Measurements from ENCODE around the gene LNPEP.

Gene LNPEP

DNA sequence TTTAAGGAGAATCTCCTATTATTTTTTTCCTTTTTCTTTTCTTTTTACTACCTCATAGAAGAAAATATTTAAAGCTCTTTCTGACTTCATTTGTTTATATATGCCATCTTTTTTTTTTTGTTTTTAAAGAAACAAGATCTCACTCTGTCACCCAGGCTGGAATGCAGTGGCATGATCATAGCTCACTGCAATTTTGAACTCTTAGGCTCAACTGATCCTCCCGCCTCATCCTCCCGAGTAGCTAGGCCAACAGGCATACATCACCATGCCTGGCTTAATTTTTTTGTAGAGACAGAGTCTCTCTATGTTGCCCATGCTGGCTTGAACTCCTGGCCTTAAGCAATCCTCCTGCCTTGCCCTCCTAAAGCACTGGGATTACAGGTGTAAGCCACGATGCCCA is 59.5 kb downstream of the LNPEP start:
- Histone ChIP-seq H3K9ac (ENCODE audit: low read length) (no peak overlapping the region), H3K27ac (ENCODE audit: low read depth, low read length) (no peak overlapping the region), H3K4me3 (ENCODE audit: low read length) (no peak overlapping the region), H3K27me3 (ENCODE audit: control insufficient read depth, insufficient read depth, low read length) (no peaks in the 10 kb centered on the region), H3K4me1 (ENCODE audit: control insufficient read depth, insufficient read depth, low read length) (no peaks in the 10 kb centered on the region), H3K36me3 (ENCODE audit: control insufficient read depth, insufficient read depth, low read length) (peaks cover 15% of the 10 kb centered on the region)

DNA sequence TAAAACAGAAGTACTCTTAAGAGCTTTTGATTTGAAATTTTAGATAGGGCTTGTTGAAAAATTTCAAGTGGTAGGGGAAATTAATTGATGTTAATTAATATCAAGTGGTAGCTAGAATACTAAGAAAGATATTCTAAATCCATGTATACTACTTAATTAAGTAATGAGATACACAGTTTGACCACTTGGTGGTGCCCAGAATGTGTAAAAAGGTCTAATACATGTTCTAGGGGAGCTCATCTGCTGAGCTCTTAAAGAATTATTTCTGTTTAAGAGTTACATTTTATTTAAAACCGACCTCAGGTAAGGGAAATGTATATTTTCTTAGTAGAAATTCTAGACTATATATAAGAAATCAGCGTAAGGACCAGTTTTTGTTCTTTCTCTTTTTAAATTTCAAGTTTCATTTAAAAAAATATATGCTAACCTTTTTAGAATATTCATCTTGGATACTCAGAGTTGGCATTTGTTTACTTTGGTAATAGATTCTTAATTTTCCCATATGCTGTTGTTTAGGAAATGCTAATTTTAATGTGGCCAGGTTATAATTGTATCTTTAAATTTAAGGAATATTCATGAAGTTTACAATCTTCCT is 61.5 kb downstream of the LNPEP start:
- H3K36me3 ChIP-seq (ENCODE audit: control insufficient read depth, insufficient read depth, low read length): peaks cover 14% of the 10 kb centered on the region
- H3K27ac ChIP-seq (ENCODE audit: low read depth, low read length): no peak overlapping the region
- no peak overlapping the region for H3K9ac ChIP-seq (ENCODE audit: low read length)
- H3K4me3 ChIP-seq (ENCODE audit: low read length): no peak overlapping the region
- no peaks in the 10 kb centered on the region for H3K27me3 ChIP-seq (ENCODE audit: control insufficient read depth, insufficient read depth, low read length)
- no peaks in the 10 kb centered on the region for H3K4me1 ChIP-seq (ENCODE audit: control insufficient read depth, insufficient read depth, low read length)

DNA sequence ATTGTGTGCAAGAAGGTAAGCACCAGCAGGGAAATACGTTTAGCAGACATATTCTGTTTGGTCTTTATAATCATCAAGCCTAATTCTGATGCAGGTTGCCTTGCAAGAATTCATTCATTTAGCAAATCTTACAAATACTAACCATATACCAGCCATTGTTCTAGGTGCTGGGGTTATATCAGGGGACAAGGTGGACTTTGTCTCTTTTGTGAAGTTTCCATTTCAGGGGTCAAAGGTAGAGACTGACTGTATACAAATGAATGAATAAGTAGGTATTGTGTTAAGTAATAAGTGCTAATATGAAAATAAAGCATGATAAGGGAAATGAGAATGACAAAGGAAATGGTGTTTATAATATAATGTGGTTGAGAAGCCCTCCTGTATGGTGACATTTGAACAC is 64.0 kb downstream of the LNPEP start:
- H3K4me3 ChIP-seq (ENCODE audit: low read length): no peak overlapping the region
- no peaks in the 10 kb centered on the region for H3K27me3 ChIP-seq (ENCODE audit: control insufficient read depth, insufficient read depth, low read length)
- no peak overlapping the region for H3K9ac ChIP-seq (ENCODE audit: low read length)
- peaks cover 15% of the 10 kb centered on the region for H3K36me3 ChIP-seq (ENCODE audit: control insufficient read depth, insufficient read depth, low read length)
- no peak overlapping the region for H3K27ac ChIP-seq (ENCODE audit: low read depth, low read length)
- no peaks in the 10 kb centered on the region for H3K4me1 ChIP-seq (ENCODE audit: control insufficient read depth, insufficient read depth, low read length)

DNA sequence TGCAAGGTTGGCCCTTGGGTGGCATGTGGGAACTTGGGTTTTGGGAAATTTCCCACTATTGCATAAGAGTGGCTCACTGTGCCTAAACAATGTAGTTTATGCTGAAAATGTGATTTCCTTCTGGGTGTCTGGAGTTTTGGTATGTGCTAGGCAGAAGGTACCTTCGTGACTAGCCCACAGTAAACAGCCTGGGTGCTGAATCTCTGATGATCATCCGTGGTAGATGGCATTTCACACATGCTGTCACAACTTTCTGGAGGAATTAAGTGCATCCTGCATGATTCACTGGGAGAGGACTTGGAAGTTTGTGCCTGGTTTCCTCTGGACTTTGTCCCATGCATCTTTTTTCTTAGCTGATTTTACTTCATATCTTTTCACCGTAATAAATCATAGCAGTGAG is 64.5 kb downstream of the LNPEP start:
- Histone ChIP-seq H3K27me3 (ENCODE audit: control insufficient read depth, insufficient read depth, low read length) (no peaks in the 10 kb centered on the region), H3K9ac (ENCODE audit: low read length) (no peak overlapping the region), H3K4me3 (ENCODE audit: low read length) (no peak overlapping the region), H3K36me3 (ENCODE audit: control insufficient read depth, insufficient read depth, low read length) (peaks cover 16% of the 10 kb centered on the region), H3K27ac (ENCODE audit: low read depth, low read length) (no peak overlapping the region), H3K4me1 (ENCODE audit: control insufficient read depth, insufficient read depth, low read length) (no peaks in the 10 kb centered on the region)

DNA sequence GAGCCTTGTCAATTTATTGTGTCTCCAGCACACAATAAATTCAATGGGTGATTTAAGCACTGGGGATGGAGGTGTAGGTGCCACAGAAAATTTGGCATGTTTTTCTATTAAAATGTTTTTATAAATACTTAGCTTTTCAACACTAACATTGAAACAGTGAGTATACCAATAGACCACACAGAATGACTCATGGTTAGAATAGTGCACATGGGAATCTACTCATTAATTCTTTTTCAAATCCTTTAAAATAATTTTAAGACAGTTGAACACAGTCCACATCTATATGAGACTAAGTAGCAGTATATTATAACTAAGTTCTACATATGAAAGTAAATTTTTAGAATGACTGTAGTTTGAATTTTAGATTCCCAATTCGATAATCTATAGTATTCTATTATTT is 67.1 kb downstream of the LNPEP start:
- Histone ChIP-seq H3K36me3 (ENCODE audit: control insufficient read depth, insufficient read depth, low read length) (peaks cover 16% of the 10 kb centered on the region), H3K4me3 (ENCODE audit: low read length) (no peak overlapping the region), H3K27me3 (ENCODE audit: control insufficient read depth, insufficient read depth, low read length) (no peaks in the 10 kb centered on the region), H3K4me1 (ENCODE audit: control insufficient read depth, insufficient read depth, low read length) (no peaks in the 10 kb centered on the region), H3K27ac (ENCODE audit: low read depth, low read length) (no peak overlapping the region), H3K9ac (ENCODE audit: low read length) (no peak overlapping the region)

DNA sequence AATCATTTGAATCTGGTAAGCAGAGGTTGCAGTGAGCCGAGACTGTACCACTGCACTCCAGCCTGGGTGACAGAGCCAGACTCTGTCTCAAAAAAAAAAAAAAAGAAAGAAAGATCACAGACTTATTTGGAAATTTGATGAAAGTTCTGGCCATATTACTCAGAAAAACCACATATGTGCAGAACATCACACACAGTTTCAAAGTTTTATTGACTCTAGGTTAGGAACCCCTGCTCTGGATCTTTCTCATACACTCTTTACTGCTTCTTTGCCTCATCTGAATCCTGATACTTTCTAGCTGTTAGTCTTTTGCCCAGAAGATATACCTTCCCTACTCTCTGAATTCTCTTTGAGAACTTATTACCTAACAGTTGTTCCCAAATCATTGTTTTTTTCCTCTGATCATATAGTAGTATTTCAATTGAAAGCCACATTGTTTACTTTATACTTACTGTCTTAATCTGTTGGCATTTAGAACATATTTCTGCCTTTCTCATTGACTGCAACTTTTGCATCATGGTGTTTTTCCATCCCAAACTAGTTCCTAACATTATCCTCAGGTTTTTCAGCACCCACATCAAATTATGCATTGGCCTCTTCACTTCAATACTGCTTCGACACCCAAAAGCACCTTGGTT is 68.7 kb downstream of the LNPEP start:
- peaks cover 10% of the 10 kb centered on the region for H3K36me3 ChIP-seq (ENCODE audit: control insufficient read depth, insufficient read depth, low read length)
- H3K27me3 ChIP-seq (ENCODE audit: control insufficient read depth, insufficient read depth, low read length): no peaks in the 10 kb centered on the region

DNA sequence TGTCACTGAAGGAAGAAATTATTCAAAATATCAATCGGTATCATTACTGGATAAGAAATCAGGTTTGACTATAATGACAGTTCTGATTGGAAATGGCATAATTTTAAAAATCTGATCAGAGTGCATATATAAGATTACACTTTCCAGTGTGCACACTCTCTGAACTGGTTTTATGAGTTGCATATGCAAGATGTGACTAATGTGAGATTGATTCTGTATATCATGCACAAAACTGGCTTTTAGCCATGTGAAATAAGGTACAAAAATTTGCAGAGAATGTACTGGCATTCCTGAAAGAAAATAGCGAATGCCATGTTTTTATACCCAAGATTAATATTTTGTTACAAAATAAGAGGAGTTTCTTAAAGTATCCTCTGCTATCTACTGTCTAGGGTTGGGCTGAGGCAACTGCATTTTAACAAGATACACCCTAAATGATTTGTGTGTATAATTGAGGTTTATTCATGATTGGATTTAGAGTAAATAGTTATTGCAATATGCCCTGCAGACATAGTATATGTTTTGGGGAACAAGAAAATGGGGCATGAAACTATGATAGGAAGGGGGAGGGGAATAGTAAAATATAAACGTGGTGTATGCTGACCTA is 70.7 kb downstream of the LNPEP start:
- no peaks in the 10 kb centered on the region for H3K4me1 ChIP-seq (ENCODE audit: control insufficient read depth, insufficient read depth, low read length)
- no peak overlapping the region for H3K4me3 ChIP-seq (ENCODE audit: low read length)
- H3K36me3 ChIP-seq (ENCODE audit: control insufficient read depth, insufficient read depth, low read length): peaks cover 7% of the 10 kb centered on the region
- H3K9ac ChIP-seq (ENCODE audit: low read length): no peak overlapping the region
- H3K27me3 ChIP-seq (ENCODE audit: control insufficient read depth, insufficient read depth, low read length): no peaks in the 10 kb centered on the region
- no peak overlapping the region for H3K27ac ChIP-seq (ENCODE audit: low read depth, low read length)

More for the DNA sequence above, 68.7 kb downstream of the LNPEP start:
- no peak overlapping the region for H3K9ac ChIP-seq (ENCODE audit: low read length)
- no peak overlapping the region for H3K27ac ChIP-seq (ENCODE audit: low read depth, low read length)
- no peaks in the 10 kb centered on the region for H3K4me1 ChIP-seq (ENCODE audit: control insufficient read depth, insufficient read depth, low read length)
- H3K4me3 ChIP-seq (ENCODE audit: low read length): no peak overlapping the region

DNA sequence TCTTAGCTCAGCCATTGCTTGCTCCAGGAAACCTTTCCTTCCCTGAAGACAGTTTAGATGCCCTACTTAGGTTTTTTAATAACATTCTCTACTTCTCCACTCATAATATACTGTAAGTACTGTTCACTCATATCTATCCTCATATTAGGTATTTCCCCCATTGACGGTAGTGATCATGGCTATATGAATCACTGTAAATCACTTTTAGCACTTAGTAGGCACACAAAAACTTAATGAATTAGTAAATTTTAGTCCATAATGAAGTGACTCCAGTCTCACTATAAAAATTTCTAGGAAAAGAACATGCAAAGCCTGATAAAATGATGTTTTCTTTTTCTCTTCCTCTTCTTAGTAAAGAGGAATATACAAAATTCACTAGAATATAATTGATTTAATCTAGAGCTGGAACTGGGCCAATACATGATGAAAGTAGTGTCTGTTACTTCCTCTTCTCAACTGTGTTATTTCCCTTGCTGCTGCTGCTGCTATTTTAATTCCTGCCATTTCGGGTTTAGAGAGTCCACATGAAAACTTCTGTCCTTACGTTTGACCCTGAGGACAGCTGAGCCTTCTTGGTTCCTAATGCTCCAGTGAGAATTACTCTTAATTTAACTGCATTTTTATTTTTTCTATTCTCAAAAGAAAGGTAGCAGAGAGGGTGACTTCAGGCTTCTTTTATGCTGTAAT is 73.5 kb downstream of the LNPEP start:
- H3K4me3 ChIP-seq (ENCODE audit: low read length): no peak overlapping the region
- H3K9ac ChIP-seq (ENCODE audit: low read length): no peak overlapping the region
- H3K27me3 ChIP-seq (ENCODE audit: control insufficient read depth, insufficient read depth, low read length): no peaks in the 10 kb centered on the region
- H3K36me3 ChIP-seq (ENCODE audit: control insufficient read depth, insufficient read depth, low read length): peaks cover 8% of the 10 kb centered on the region
- no peaks in the 10 kb centered on the region for H3K4me1 ChIP-seq (ENCODE audit: control insufficient read depth, insufficient read depth, low read length)
- H3K27ac ChIP-seq (ENCODE audit: low read depth, low read length): no peak overlapping the region

DNA sequence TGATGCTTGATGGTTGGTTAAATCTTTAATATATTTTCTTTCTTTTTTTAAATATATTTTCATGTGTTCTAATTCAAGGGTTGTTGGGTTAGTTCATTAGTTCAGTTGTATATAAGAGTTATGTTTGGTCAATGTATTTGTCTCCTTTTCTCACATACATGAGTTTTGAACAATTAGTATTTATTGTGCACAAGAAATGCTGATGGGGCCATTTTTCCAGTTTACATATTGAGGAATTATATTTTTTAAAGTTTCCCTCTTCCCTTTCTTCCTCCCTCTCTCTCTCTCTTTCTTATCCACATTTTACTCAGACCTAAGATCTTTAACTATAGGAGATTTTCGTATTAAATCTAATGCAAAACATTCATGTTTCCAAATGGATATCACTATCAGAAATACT is 74.0 kb downstream of the LNPEP start:
- H3K9ac ChIP-seq (ENCODE audit: low read length): no peak overlapping the region
- H3K27ac ChIP-seq (ENCODE audit: low read depth, low read length): no peak overlapping the region
- H3K4me3 ChIP-seq (ENCODE audit: low read length): no peak overlapping the region
- H3K36me3 ChIP-seq (ENCODE audit: control insufficient read depth, insufficient read depth, low read length): peaks cover 3% of the 10 kb centered on the region
- no peaks in the 10 kb centered on the region for H3K27me3 ChIP-seq (ENCODE audit: control insufficient read depth, insufficient read depth, low read length)
- H3K4me1 ChIP-seq (ENCODE audit: control insufficient read depth, insufficient read depth, low read length): no peaks in the 10 kb centered on the region

DNA sequence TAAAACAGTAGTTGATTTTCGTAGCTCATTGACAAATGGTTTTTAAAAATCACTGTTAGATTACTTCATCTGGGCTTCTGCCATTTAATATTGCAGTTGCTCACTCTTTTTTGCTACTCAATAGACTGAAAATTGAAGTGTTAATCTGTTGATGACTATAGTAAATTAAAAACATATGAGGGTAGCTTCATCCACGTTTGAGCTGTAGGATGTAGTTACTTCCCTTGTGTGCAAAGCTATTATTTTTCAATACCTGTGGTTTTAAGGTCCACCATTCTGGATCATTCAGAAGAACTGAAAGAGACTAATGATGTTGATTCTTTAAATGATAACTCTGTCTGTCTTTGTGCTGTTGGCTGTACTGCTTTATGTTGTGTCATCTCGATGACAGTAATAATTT is 74.7 kb downstream of the LNPEP start:
- Histone ChIP-seq H3K36me3 (ENCODE audit: control insufficient read depth, insufficient read depth, low read length) (peaks cover 2% of the 10 kb centered on the region), H3K9ac (ENCODE audit: low read length) (no peak overlapping the region), H3K4me1 (ENCODE audit: control insufficient read depth, insufficient read depth, low read length) (no peaks in the 10 kb centered on the region), H3K4me3 (ENCODE audit: low read length) (no peak overlapping the region), H3K27me3 (ENCODE audit: control insufficient read depth, insufficient read depth, low read length) (no peaks in the 10 kb centered on the region), H3K27ac (ENCODE audit: low read depth, low read length) (no peak overlapping the region)

DNA sequence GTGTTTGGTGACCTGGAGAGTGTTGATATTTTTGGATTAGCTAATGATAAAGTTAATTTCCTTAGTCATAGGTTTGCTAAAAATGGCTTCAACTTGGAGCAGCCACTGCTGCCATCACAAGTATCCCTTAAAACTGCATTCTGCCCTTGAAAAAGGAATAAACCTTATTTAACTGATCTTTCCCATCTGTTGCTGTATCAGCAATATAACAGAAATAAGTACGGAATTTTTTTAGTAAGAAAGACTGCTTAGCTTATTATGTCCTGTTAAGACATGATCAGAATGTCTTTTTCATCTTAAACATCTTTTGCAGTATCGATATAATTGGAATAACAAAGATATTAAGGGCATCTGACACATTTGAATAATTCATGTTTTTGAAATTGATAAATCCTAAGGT is 75.7 kb downstream of the LNPEP start:
- Histone ChIP-seq H3K9ac (ENCODE audit: low read length) (no peak overlapping the region), H3K4me3 (ENCODE audit: low read length) (no peak overlapping the region), H3K27me3 (ENCODE audit: control insufficient read depth, insufficient read depth, low read length) (no peaks in the 10 kb centered on the region), H3K27ac (ENCODE audit: low read depth, low read length) (no peak overlapping the region), H3K36me3 (ENCODE audit: control insufficient read depth, insufficient read depth, low read length) (peaks cover 2% of the 10 kb centered on the region), H3K4me1 (ENCODE audit: control insufficient read depth, insufficient read depth, low read length) (no peaks in the 10 kb centered on the region)

DNA sequence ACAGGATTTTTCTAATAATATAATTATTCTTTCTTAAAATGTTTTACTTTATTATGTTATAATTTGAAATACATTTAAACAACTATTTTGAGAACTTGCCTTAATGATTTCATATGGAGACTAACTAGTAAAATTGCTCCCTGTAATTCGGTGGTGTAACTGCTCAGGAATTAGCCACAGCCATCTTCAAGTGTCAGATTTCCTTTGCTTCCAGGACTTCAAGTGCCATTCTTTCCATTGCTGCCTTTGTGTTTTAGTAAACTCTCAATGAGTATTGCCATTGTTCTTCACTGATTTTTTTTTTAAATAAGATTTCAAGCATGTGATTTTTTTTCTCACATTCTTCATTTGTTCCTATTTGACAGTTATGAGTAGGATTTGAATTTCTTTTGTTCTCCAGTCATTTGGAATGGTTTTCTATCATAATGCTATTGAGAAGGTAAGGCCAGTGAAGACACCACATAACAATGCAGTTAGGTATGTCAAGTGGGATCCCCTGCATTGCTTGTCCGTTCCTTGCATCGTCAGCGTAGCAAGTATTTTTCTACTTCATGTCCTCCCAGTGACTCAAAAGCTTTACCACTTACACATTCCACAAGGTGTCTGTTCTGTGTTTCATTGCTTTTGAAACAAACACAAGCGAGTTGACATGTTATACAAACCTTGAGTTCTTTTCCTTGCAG is 83.7 kb downstream of the LNPEP start:
- H3K4me1 ChIP-seq (ENCODE audit: control insufficient read depth, insufficient read depth, low read length): peaks cover 2% of the 10 kb centered on the region
- H3K9ac ChIP-seq (ENCODE audit: low read length): no peak overlapping the region
- H3K4me3 ChIP-seq (ENCODE audit: low read length): no peak overlapping the region
- peak overlapping the region; percentile 48 for H3K27ac ChIP-seq (ENCODE audit: low read depth, low read length)
- H3K36me3 ChIP-seq (ENCODE audit: control insufficient read depth, insufficient read depth, low read length): peaks cover 15% of the 10 kb centered on the region
- H3K27me3 ChIP-seq (ENCODE audit: control insufficient read depth, insufficient read depth, low read length): no peaks in the 10 kb centered on the region
